ENCODE data around the gene RPS19. TPM values are rescaled to one million over a fixed set of nuclear protein-coding genes. Genes with fewer than 3 reads are reported as not detected.

The RPS19 gene
- total RNA-seq, 4 donors from 2014 or later, result 922 to 1,801 (median 1,460) TPM

GRCh38 chr19:41896581-41896942 is 36.5 kb downstream of the RPS19 start:
- Histone ChIP-seq H3K9me3 (no peaks in the 10 kb centered on the region), H3K27me3 (no peaks in the 10 kb centered on the region), H3K4me3 (no peak overlapping the region), H3K27ac (no peak overlapping the region), H3K4me1 (peaks cover 0 to 7% (median 0%) of the 10 kb centered on the region in 3 donors), H3K36me3 (peaks cover 44 to 96% (median 51%) of the 10 kb centered on the region in 3 donors)
- DNase-seq, result no peak
- intact Hi-C loops (cut with DNase I), result no loop called here
- TF ChIP-seq POLR2A (IDR thresholded peaks at IDR 0.05) (no peak), CTCF (IDR thresholded peaks at IDR 0.05) (no peak)
- WGBS, 2 donors, result 100% methylated on average over 1 of the region's 1 CpG; no CpG with 5 or more reads in 1 of the 2 donors

GRCh38 chr19:41897181-41897580 is 37.1 kb downstream of the RPS19 start:
- DNase-seq, result no peak
- no CpG with 5 or more reads among the region's 3 CpGs for WGBS, 2 donors
- no peaks in the 10 kb centered on the region for H3K27me3 ChIP-seq

GRCh38 chr19:41897820-41898219 is 37.8 kb downstream of the RPS19 start:
- no peak for TF ChIP-seq CTCF (IDR thresholded peaks at IDR 0.05)
- TF ChIP-seq POLR2A (IDR thresholded peaks at IDR 0.05), result no peak
- H3K4me1 ChIP-seq, result peaks cover 0 to under 1% (median 0%) of the 10 kb centered on the region in 3 donors
- 88 to 96% methylated on average over 2 to 5 of the region's 24 CpGs for WGBS, 2 donors
- no peak overlapping the region for H3K27ac ChIP-seq
- no peaks in the 10 kb centered on the region for H3K9me3 ChIP-seq
- no peak overlapping the region for H3K4me3 ChIP-seq
- intact Hi-C loops (cut with DNase I), result no loop called here
- peaks cover 43 to 96% (median 56%) of the 10 kb centered on the region in 3 donors for H3K36me3 ChIP-seq
- no peak for DNase-seq
- H3K27me3 ChIP-seq, result no peaks in the 10 kb centered on the region

More at GRCh38 chr19:41897181-41897580, 37.1 kb downstream of the RPS19 start:
- no peak overlapping the region for H3K27ac ChIP-seq
- no peak for TF ChIP-seq POLR2A (IDR thresholded peaks at IDR 0.05)
- no peak for TF ChIP-seq CTCF (IDR thresholded peaks at IDR 0.05)
- intact Hi-C loops (cut with DNase I), result no loop called here
- no peak overlapping the region for H3K4me3 ChIP-seq
- H3K36me3 ChIP-seq, result peaks cover 44 to 96% (median 56%) of the 10 kb centered on the region in 3 donors
- H3K9me3 ChIP-seq, result no peaks in the 10 kb centered on the region
- peaks cover 0 to 6% (median 0%) of the 10 kb centered on the region in 3 donors for H3K4me1 ChIP-seq

- H3K27ac ChIP-seq, result no peak overlapping the region
- TF ChIP-seq CTCF (IDR thresholded peaks at IDR 0.05) (no peak), POLR2A (IDR thresholded peaks at IDR 0.05) (no peak)
- no peaks in the 10 kb centered on the region for H3K9me3 ChIP-seq
- peaks cover 44 to 96% (median 57%) of the 10 kb centered on the region in 3 donors for H3K36me3 ChIP-seq
- intact Hi-C loops (cut with DNase I), result no loop called here
- no peaks in the 10 kb centered on the region for H3K4me1 ChIP-seq
- DNase-seq, result no peak
- WGBS, 2 donors, result 94 to 98% methylated on average over 6 to 9 of the region's 15 CpGs
- H3K4me3 ChIP-seq, result no peak overlapping the region
- H3K27me3 ChIP-seq, result no peaks in the 10 kb centered on the region
These were observed 38.2 kb downstream of the RPS19 start for GRCh38 chr19:41898235-41898634.

GRCh38 chr19:41901707-41902360 is 41.8 kb downstream of the RPS19 start:
- Histone ChIP-seq H3K4me1 (peaks cover 0 to 13% (median 5%) of the 10 kb centered on the region in 3 donors), H3K27me3 (no peaks in the 10 kb centered on the region), H3K36me3 (peaks cover 48 to 100% (median 54%) of the 10 kb centered on the region in 3 donors), H3K4me3 (no peak overlapping the region), H3K9me3 (no peaks in the 10 kb centered on the region), H3K27ac (no peak overlapping the region)
- no peak for DNase-seq
- 88 to 95% methylated on average over 7 to 12 of the region's 21 CpGs for WGBS, 2 donors
- intact Hi-C loops (cut with DNase I), result no loop called here
- TF ChIP-seq CTCF (IDR thresholded peaks at IDR 0.05), result no peak
- TF ChIP-seq POLR2A (IDR thresholded peaks at IDR 0.05), result no peak

Measured in esophagus squamous epithelium (tissue), 5 donors.